Liver (tissue), 9 donors: Measurements from ENCODE around the gene ELAVL2. TPM values are rescaled to one million over a fixed set of nuclear protein-coding genes. Genes with fewer than 3 reads are reported as not detected.

Source experiments
- DNase-seq: peaks from one replicate; pipeline ENCODE4 v3.0.0-alpha.2; 2017; ENCODE audit warnings: low spot score
- H3K27ac ChIP-seq, 2 donors: one replicate each; pipeline ENCODE4 v1.7.0; 2013; ENCODE audit warnings: inconsistent platforms in 2 of 2, low read length in 2 of 2, control low read depth in 1 of 2, low read depth in 1 of 2, mild to moderate bottlenecking in 1 of 2
- H3K27me3 ChIP-seq, 4 donors: one replicate each; pipeline versions ENCODE4 v1.6.1 to v1.7.0; 2013; ENCODE audit warnings: low read length in 3 of 4, inconsistent platforms in 1 of 4, mild to moderate bottlenecking in 1 of 4, moderate library complexity in 1 of 4; ENCODE audit not compliant: control insufficient read depth in 4 of 4, insufficient read depth in 4 of 4
- H3K36me3 ChIP-seq, 4 donors: one replicate each; pipeline versions ENCODE4 v1.6.1 to v1.7.0; 2013; ENCODE audit warnings: low read length in 3 of 4, mild to moderate bottlenecking in 3 of 4, low read depth in 1 of 4, moderate library complexity in 1 of 4; ENCODE audit not compliant: control insufficient read depth in 4 of 4, insufficient read depth in 3 of 4
- H3K4me1 ChIP-seq, 4 donors: one replicate each; pipeline versions ENCODE4 v1.6.1 to v1.7.0; 2013; ENCODE audit warnings: low read length in 3 of 4, mild to moderate bottlenecking in 3 of 4, moderate library complexity in 1 of 4; ENCODE audit not compliant: control insufficient read depth in 4 of 4, insufficient read depth in 4 of 4
- H3K4me3 ChIP-seq, 3 donors: one replicate each; pipeline versions ENCODE4 v1.6.1 to v1.7.0; 2013; ENCODE audit warnings: low read length in 3 of 3, control low read depth in 1 of 3, low read depth in 1 of 3, mild to moderate bottlenecking in 1 of 3
- H3K9ac ChIP-seq, 2 donors: one replicate each; pipeline ENCODE4 v1.7.0; 2013; ENCODE audit warnings: low read length in 2 of 2, mild to moderate bottlenecking in 2 of 2, moderate library complexity in 2 of 2, control low read depth in 1 of 2, low read depth in 1 of 2
- H3K9me3 ChIP-seq, 4 donors: one replicate each; pipeline versions ENCODE4 v1.6.1 to v1.7.0; 2013; ENCODE audit warnings: low read length in 3 of 4; ENCODE audit not compliant: control insufficient read depth in 4 of 4
- FOXA1 ChIP-seq: IDR thresholded peaks from 2 replicates; pipeline ENCODE4 v1.6.1; 2016; ENCODE audit warnings: antibody characterized with exemption
- FOXA2 ChIP-seq: IDR thresholded peaks from 2 replicates; pipeline ENCODE4 v1.6.1; 2016; ENCODE audit warnings: antibody characterized with exemption
- HNF4G ChIP-seq: IDR thresholded peaks from 2 replicates; pipeline ENCODE4 v1.6.1; 2016; ENCODE audit warnings: antibody characterized with exemption
- JUND ChIP-seq, 2 donors: IDR thresholded peaks; 2 replicates each; pipeline ENCODE4 v1.6.1; 2016; ENCODE audit warnings: antibody characterized with exemption in 2 of 2
- MAX ChIP-seq: IDR thresholded peaks from 2 replicates; pipeline ENCODE4 v1.6.1; 2016; ENCODE audit warnings: antibody characterized with exemption
- NR2F2 ChIP-seq: IDR thresholded peaks from 2 replicates; pipeline ENCODE4 v1.6.1; 2016; ENCODE audit warnings: antibody characterized with exemption
- RAD21 ChIP-seq, 2 donors: IDR thresholded peaks; 2 replicates each; pipeline ENCODE4 v1.6.1; 2016; ENCODE audit warnings: antibody characterized with exemption in 2 of 2, mild to moderate bottlenecking in 2 of 2
- REST ChIP-seq: IDR thresholded peaks from 2 replicates; pipeline ENCODE4 v1.6.1; 2016; ENCODE audit warnings: antibody characterized with exemption, mild to moderate bottlenecking
- RXRA ChIP-seq, 2 donors: IDR thresholded peaks; 2 replicates each; pipeline ENCODE4 v1.6.1; 2017 to 2018; ENCODE audit warnings: antibody characterized with exemption in 2 of 2, mild to moderate bottlenecking in 1 of 2
- SP1 ChIP-seq: IDR thresholded peaks from 2 replicates; pipeline ENCODE4 v1.6.1; 2018; ENCODE audit warnings: antibody characterized with exemption, mild to moderate bottlenecking
- TAF1 ChIP-seq: conservative IDR thresholded peaks from 2 replicates; pipeline ENCODE4 v1.6.1; 2016; ENCODE audit warnings: antibody characterized with exemption, mild to moderate bottlenecking
- YY1 ChIP-seq: IDR thresholded peaks from 2 replicates; pipeline ENCODE4 v1.6.1; 2016; ENCODE audit warnings: antibody characterized with exemption, mild to moderate bottlenecking
- ZBTB33 ChIP-seq: IDR thresholded peaks from 2 replicates; pipeline ENCODE4 v1.6.1; 2016; ENCODE audit warnings: antibody characterized with exemption
- WGBS: extraction: QIAGEN DNeasy Blood & Tissue Kit; methylation state at CpG from one replicate; pipeline ENCODE4 v1.1.7; 2013; 5-methylcytosine and 5-hydroxymethylcytosine counted together
- polyA plus RNA-seq, 2 donors: library from polyadenylated mRNA; stranded (reverse) in 1 of 2; unstranded in 1 of 2; fragments of 200-250 nt in 1 of 2; fragments of >200 nt in 1 of 2; fragmentation: Nextera tagmentation in 1 of 2; extraction: Ambion mirVana in 1 of 2; gene quantifications; one replicate each; pipeline versions ENCODE4 v1.2.1 to v1.2.3, GENCODE V29; 2013 to 2015
- total RNA-seq, 2 donors: library from RNA; depleted of rRNA; stranded (reverse); fragments of >200 nt; gene quantifications; one replicate each; pipeline ENCODE4 v1.2.3, GENCODE V29; 2014
- TF ChIP-seq, protein P1 (sequence below): IDR thresholded peaks from 2 replicates; pipeline ENCODE4 v1.6.1; 2016; ENCODE audit warnings: antibody characterized with exemption
- TF ChIP-seq, protein P2 (sequence below): fragments of 150-350 bp; IDR thresholded peaks from 2 replicates; pipeline ENCODE4 v1.5.1; 2017; ENCODE audit warnings: improper control_type of control experiment, low read depth, low read length; ENCODE audit not compliant: missing input control
- donor health status: healthy.
- donor health status: healthy.
- donor health status: healthy.
- donor health status: healthy.
- donor health status: healthy.

ELAVL2 gene
- total and polyA plus RNA-seq, 4 donors, result 0.19 TPM; not detected in 3

GRCh38 chr9:23739753-23740152, 86.3 kb downstream of the ELAVL2 start:
- no peak for DNase-seq
- 59% methylated on average over 3 of the region's 3 CpGs for WGBS
- TF ChIP-seq, protein P1, sequence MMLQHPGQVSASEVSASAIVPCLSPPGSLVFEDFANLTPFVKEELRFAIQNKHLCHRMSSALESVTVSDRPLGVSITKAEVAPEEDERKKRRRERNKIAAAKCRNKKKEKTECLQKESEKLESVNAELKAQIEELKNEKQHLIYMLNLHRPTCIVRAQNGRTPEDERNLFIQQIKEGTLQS, result no peak
- no peak overlapping the region for H3K27ac ChIP-seq
- peaks cover 0 to 6% (median 0%) of the 10 kb centered on the region in 4 donors for H3K27me3 ChIP-seq
- no peak overlapping the region for H3K9ac ChIP-seq
- no peak overlapping the region for H3K4me3 ChIP-seq
- H3K4me1 ChIP-seq, result no peaks in the 10 kb centered on the region
- peaks cover 0 to 4% (median 0%) of the 10 kb centered on the region in 4 donors for H3K9me3 ChIP-seq
- H3K36me3 ChIP-seq, result no peaks in the 10 kb centered on the region

- TF ChIP-seq FOXA2 (no peak), ZBTB33 (no peak), HNF4G (no peak), RXRA (IDR thresholded peaks at IDR 0.05) (no peak), RAD21 (IDR thresholded peaks at IDR 0.05) (no peak), SP1 (no peak), YY1 (no peak), JUND (IDR thresholded peaks at IDR 0.05) (no peak), REST (no peak), FOXA1 (no peak), NR2F2 (no peak), MAX (no peak), TAF1 (no peak)
- TF ChIP-seq, protein P1, result no peak
- TF ChIP-seq, protein P2, sequence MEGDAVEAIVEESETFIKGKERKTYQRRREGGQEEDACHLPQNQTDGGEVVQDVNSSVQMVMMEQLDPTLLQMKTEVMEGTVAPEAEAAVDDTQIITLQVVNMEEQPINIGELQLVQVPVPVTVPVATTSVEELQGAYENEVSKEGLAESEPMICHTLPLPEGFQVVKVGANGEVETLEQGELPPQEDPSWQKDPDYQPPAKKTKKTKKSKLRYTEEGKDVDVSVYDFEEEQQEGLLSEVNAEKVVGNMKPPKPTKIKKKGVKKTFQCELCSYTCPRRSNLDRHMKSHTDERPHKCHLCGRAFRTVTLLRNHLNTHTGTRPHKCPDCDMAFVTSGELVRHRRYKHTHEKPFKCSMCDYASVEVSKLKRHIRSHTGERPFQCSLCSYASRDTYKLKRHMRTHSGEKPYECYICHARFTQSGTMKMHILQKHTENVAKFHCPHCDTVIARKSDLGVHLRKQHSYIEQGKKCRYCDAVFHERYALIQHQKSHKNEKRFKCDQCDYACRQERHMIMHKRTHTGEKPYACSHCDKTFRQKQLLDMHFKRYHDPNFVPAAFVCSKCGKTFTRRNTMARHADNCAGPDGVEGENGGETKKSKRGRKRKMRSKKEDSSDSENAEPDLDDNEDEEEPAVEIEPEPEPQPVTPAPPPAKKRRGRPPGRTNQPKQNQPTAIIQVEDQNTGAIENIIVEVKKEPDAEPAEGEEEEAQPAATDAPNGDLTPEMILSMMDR, result no peak
- H3K36me3 ChIP-seq, result no peaks in the 10 kb centered on the region
- 73% methylated on average over 5 of the region's 5 CpGs for WGBS
Measured at GRCh38 chr9:23736293-23736692, 89.7 kb downstream of the ELAVL2 start.

More at GRCh38 chr9:23736293-23736692, 89.7 kb downstream of the ELAVL2 start:
- Histone ChIP-seq H3K27ac (no peak overlapping the region), H3K4me3 (no peak overlapping the region), H3K4me1 (no peaks in the 10 kb centered on the region), H3K9me3 (no peaks in the 10 kb centered on the region), H3K27me3 (no peaks in the 10 kb centered on the region), H3K9ac (no peak overlapping the region)
- DNase-seq, result no peak
